ENCODE results near the gene RTP5.

DNA sequence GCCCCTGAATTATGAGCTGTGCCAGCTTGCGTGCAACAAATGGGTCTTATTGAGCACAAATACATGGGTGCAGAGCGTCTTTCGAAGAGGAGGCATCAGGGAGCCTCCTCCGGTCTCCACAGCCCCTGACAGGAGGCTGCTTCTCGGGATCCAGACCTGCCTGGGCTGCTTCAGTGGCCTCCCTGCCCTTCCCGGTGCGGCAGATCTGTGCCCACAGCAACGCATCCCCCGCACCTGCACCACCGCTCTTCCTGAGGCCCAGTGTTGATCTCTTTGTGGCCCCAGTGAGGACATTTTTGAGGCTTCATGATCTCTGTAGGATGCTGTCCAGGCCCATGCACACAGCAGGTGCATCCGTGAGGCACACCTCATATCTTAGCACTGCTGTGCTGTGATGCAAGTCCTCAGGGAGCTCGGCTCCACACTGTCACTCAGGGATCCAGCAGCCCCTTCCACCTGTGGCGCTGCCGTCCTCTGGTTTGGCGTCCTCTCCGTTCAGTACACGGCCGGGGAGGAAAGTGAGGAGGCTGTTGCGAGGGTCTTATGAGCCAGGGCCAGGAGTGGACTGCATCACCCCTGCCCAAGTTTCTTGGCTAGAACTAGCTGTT, 17.4 kb downstream of the RTP5 start:
- TF ChIP-seq, protein P1, sequence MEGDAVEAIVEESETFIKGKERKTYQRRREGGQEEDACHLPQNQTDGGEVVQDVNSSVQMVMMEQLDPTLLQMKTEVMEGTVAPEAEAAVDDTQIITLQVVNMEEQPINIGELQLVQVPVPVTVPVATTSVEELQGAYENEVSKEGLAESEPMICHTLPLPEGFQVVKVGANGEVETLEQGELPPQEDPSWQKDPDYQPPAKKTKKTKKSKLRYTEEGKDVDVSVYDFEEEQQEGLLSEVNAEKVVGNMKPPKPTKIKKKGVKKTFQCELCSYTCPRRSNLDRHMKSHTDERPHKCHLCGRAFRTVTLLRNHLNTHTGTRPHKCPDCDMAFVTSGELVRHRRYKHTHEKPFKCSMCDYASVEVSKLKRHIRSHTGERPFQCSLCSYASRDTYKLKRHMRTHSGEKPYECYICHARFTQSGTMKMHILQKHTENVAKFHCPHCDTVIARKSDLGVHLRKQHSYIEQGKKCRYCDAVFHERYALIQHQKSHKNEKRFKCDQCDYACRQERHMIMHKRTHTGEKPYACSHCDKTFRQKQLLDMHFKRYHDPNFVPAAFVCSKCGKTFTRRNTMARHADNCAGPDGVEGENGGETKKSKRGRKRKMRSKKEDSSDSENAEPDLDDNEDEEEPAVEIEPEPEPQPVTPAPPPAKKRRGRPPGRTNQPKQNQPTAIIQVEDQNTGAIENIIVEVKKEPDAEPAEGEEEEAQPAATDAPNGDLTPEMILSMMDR (conservative IDR thresholded peaks at IDR 0.05; ENCODE audit: low read length): no peak
- no peak for TF ChIP-seq EZH2phosphoT487 (IDR thresholded peaks at IDR 0.05; ENCODE audit: borderline replicate concordance)

Measured in Loucy (cell line).